ENCODE data around the gene NRG4. TPM values are rescaled to one million over a fixed set of nuclear protein-coding genes. Genes with fewer than 3 reads are reported as not detected.

The NRG4 gene
- total RNA-seq, 2 donors from 2014 or later = 0.51 to 0.95 TPM

- Mint-ChIP-seq H3K4me1 (peaks cover 16% of the 10 kb centered on the region), H3K27me3 (ENCODE audit: insufficient read depth) (no peaks in the 10 kb centered on the region), H3K4me3 (no peak overlapping the region), H3K36me3 (ENCODE audit: low read depth) (peaks cover 17% of the 10 kb centered on the region), H3K27ac (peak overlapping the region; percentile 42), H3K9me3 (no peaks in the 10 kb centered on the region)
- Histone ChIP-seq H3K9me3 (ENCODE audit: control insufficient read depth, low read length) (no peaks in the 10 kb centered on the region), H3K27me3 (ENCODE audit: control insufficient read depth, insufficient read depth, low read length, poor library complexity, severe bottlenecking) (no peaks in the 10 kb centered on the region), H3K9ac (ENCODE audit: extremely low read depth, low read length, poor library complexity, severe bottlenecking) (no peak overlapping the region), H3K4me1 (ENCODE audit: control insufficient read depth, insufficient read depth, low read length) (peaks cover 3% of the 10 kb centered on the region), H3K4me3 (ENCODE audit: low read length) (no peak overlapping the region), H3K27ac (ENCODE audit: low read depth, low read length) (no peak overlapping the region), H3K36me3 (ENCODE audit: control insufficient read depth, insufficient read depth, low read length) (peaks cover 48% of the 10 kb centered on the region)
- no peak for DNase-seq
- TF ChIP-seq, protein P1, sequence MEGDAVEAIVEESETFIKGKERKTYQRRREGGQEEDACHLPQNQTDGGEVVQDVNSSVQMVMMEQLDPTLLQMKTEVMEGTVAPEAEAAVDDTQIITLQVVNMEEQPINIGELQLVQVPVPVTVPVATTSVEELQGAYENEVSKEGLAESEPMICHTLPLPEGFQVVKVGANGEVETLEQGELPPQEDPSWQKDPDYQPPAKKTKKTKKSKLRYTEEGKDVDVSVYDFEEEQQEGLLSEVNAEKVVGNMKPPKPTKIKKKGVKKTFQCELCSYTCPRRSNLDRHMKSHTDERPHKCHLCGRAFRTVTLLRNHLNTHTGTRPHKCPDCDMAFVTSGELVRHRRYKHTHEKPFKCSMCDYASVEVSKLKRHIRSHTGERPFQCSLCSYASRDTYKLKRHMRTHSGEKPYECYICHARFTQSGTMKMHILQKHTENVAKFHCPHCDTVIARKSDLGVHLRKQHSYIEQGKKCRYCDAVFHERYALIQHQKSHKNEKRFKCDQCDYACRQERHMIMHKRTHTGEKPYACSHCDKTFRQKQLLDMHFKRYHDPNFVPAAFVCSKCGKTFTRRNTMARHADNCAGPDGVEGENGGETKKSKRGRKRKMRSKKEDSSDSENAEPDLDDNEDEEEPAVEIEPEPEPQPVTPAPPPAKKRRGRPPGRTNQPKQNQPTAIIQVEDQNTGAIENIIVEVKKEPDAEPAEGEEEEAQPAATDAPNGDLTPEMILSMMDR (conservative IDR thresholded peaks at IDR 0.05) = no peak
Observed at GRCh38 chr15:75900577-75900976, 111.6 kb downstream of the NRG4 start.

DNA sequence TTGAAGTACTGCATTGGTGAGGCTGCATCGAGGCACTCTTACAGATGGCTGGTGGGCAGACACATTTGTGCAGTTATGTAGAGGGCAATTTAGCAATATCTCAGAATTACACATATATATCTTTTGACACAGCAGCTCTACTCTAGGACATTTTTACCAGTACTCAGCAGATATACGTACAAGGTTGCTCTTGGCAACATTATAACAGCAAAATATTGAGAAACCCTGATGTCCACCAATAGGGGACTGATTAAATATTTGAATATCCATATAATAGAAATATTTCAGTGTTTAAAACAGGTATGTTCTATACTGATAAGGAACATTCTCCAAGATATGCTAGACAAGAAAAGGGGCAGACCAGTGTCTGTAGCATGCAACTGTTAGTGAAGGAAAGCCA lies 116.5 kb downstream of the NRG4 start:
- H3K27ac ChIP-seq (ENCODE audit: low read depth, low read length) = no peak overlapping the region
- 100% methylated on average over 2 of the region's 2 CpGs; no CpG with 5 or more reads in 1 of the 2 experiments for WGBS, 2 experiments (ENCODE audit: insufficient coverage in 1 of 2, insufficient read length in 1 of 2)

DNA sequence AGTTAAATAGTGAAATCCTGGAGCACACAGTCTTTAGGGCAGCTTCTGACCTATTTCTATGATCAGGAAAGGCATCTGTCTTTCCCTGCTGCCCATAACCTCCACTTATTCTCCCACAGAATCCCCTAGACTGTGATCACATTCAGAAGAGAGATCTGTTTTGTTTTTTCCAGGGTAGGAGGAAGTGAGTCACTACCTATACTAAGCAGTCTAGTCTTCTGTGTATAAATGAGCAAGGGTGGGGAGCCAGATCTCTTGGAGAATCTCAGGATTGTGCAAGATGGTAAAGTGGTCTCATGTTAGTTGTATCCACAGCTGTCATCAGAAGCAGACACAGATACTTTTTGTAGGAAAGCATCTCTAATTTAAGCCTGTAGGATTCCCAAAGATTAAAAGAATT lies 120.3 kb downstream of the NRG4 start:
- peaks cover 87% of the 10 kb centered on the region for H3K36me3 ChIP-seq (ENCODE audit: control insufficient read depth, insufficient read depth, low read length)
- H3K9me3 Mint-ChIP-seq = no peaks in the 10 kb centered on the region
- H3K27me3 Mint-ChIP-seq (ENCODE audit: insufficient read depth) = no peaks in the 10 kb centered on the region
- no peaks in the 10 kb centered on the region for H3K4me1 Mint-ChIP-seq
- no peak overlapping the region for H3K27ac Mint-ChIP-seq
- no peak overlapping the region for H3K27ac ChIP-seq (ENCODE audit: low read depth, low read length)
- H3K4me3 ChIP-seq (ENCODE audit: low read length) = no peak overlapping the region
- no peak for DNase-seq
- H3K27me3 ChIP-seq (ENCODE audit: control insufficient read depth, insufficient read depth, low read length, poor library complexity, severe bottlenecking) = no peaks in the 10 kb centered on the region
- TF ChIP-seq, protein P1 (conservative IDR thresholded peaks at IDR 0.05) = no peak
- no peaks in the 10 kb centered on the region for H3K4me1 ChIP-seq (ENCODE audit: control insufficient read depth, insufficient read depth, low read length)
- H3K9me3 ChIP-seq (ENCODE audit: control insufficient read depth, low read length) = no peaks in the 10 kb centered on the region
- peaks cover 44% of the 10 kb centered on the region for H3K36me3 Mint-ChIP-seq (ENCODE audit: low read depth)
- H3K9ac ChIP-seq (ENCODE audit: extremely low read depth, low read length, poor library complexity, severe bottlenecking) = no peak overlapping the region
- H3K4me3 Mint-ChIP-seq = no peak overlapping the region

More for the DNA sequence above, 116.5 kb downstream of the NRG4 start:
- no peaks in the 10 kb centered on the region for H3K4me1 Mint-ChIP-seq
- H3K27ac Mint-ChIP-seq = no peak overlapping the region
- Histone ChIP-seq H3K4me3 (ENCODE audit: low read length) (no peak overlapping the region), H3K36me3 (ENCODE audit: control insufficient read depth, insufficient read depth, low read length) (peaks cover 75% of the 10 kb centered on the region), H3K4me1 (ENCODE audit: control insufficient read depth, insufficient read depth, low read length) (no peaks in the 10 kb centered on the region), H3K27me3 (ENCODE audit: control insufficient read depth, insufficient read depth, low read length, poor library complexity, severe bottlenecking) (no peaks in the 10 kb centered on the region), H3K9ac (ENCODE audit: extremely low read depth, low read length, poor library complexity, severe bottlenecking) (no peak overlapping the region), H3K9me3 (ENCODE audit: control insufficient read depth, low read length) (no peaks in the 10 kb centered on the region)
- no peak overlapping the region for H3K4me3 Mint-ChIP-seq
- no peaks in the 10 kb centered on the region for H3K9me3 Mint-ChIP-seq
- TF ChIP-seq, protein P1 (conservative IDR thresholded peaks at IDR 0.05) = no peak
- H3K27me3 Mint-ChIP-seq (ENCODE audit: insufficient read depth) = no peaks in the 10 kb centered on the region
- peaks cover 37% of the 10 kb centered on the region for H3K36me3 Mint-ChIP-seq (ENCODE audit: low read depth)
- no peak for DNase-seq

Other genes starting within 250 kb of the NRG4 start
- gene UBE2Q2, start 169.0 kb downstream of the NRG4 start, total RNA-seq = 10 to 100 TPM; 29.5 to 37.1 TPM
- 10 to 100 TPM; 47.6 to 48.1 TPM for gene FBXO22, start 108.5 kb downstream of the NRG4 start, total RNA-seq
- 1 to 10 TPM; 1.8 to 2.0 TPM for gene TMEM266, start 47.6 kb upstream of the NRG4 start, total RNA-seq

All from endodermal cell (in vitro differentiated cells).